ENCODE data around the gene DTX4.

DNA sequence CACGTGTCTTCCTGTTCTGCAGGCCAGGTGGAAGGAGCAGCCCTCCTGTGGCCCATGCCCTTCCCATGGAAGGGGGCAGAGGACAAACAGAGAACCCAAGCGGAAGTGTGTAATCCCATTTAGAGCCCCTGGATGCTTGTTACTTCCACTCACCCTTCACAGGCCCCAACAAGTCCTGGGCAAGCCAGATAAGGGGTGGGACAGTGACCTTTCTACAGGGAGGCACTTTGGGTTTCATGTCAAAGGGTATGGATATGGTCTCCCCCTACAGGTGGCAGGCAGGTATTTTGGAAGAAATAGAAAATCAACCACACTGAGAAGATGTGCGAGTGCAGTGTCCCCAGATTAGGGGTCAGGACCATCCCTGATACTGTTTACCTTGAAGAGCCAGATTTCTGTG is 29.4 kb downstream of the DTX4 start:
- peak; percentile 57 for TF ChIP-seq CTCF (IDR thresholded peaks at IDR 0.05; ENCODE audit: low read length)
- TF ChIP-seq EZH2 (IDR thresholded peaks at IDR 0.05; ENCODE audit: borderline replicate concordance, low read length), result no peak
